NB4 (cell line): Measurements from ENCODE around the gene RPL4.
A peak's percentile ranks its signal among the peaks of the same experiment; 100 is the strongest.

Source experiments
- CTCF ChIP-seq: IDR thresholded peaks from one replicate; pipeline ENCODE4 v1.5.1; 2012; ENCODE audit warnings: low read depth, low read length
- POLR2A ChIP-seq: IDR thresholded peaks from 2 replicates; pipeline ENCODE4 v1.6.1; 2011; ENCODE audit warnings: mild to moderate bottlenecking; ENCODE audit not compliant: insufficient read length; ENCODE audit errors: extremely low read depth

- TF ChIP-seq CTCF (no peak), POLR2A (peak; percentile 21)
Observed at GRCh38 chr15:66502491-66502890, 2.2 kb downstream of the RPL4 start.
